ENCODE data around the gene TCF4.

TCF4 gene

DNA sequence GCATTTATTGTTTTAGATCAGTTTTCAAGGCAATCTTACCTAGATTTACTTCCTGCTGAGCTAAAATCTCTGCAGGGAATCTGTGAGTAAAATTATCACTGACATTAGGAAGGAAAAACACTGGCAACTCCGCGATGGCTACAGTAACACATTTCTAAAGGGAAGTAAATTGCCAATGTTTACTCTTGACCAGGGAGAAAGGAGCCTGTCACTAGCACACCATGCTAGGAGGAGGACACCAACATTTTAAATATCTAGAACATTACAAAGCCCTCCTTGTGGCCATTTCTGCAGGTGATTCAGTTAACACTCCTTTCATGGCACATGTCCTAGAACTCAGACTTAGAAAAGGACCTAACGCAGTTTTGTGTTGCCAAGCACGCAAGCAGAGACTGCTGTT, 58.4 kb downstream of the TCF4 start:
- peaks cover 12% of the 10 kb centered on the region for H3K4me1 ChIP-seq (ENCODE audit: control insufficient read depth, low read length)
- no peak overlapping the region for H3K4me3 ChIP-seq (ENCODE audit: low read length)
- H3K9me3 ChIP-seq (ENCODE audit: control insufficient read depth, insufficient read depth, low read length) = no peaks in the 10 kb centered on the region
- H3F3A ChIP-seq (ENCODE audit: control insufficient read depth, insufficient read depth) = no peaks in the 10 kb centered on the region
- peaks cover 92% of the 10 kb centered on the region for H3K79me2 ChIP-seq (ENCODE audit: control insufficient read depth, low read length)
- H3K9me2 ChIP-seq (replicated peaks; ENCODE audit: control insufficient read depth, low read length) = no peaks in the 10 kb centered on the region
- no peaks in the 10 kb centered on the region for H4K20me1 ChIP-seq (ENCODE audit: control insufficient read depth, insufficient read depth, low read depth, low read length)
- H3K36me3 ChIP-seq (ENCODE audit: control insufficient read depth, low read length) = 0 out of 2 replicates have a peak, but pooled peaks cover 2% of the 10 kb centered on the region
- H3K27me3 ChIP-seq (ENCODE audit: control insufficient read depth, low read length) = no peaks in the 10 kb centered on the region
- H3K4me2 ChIP-seq (ENCODE audit: low read length) = no peak overlapping the region
- TF ChIP-seq CTCF (IDR thresholded peaks at IDR 0.05; ENCODE audit: low read depth, low read length, poor library complexity, severe bottlenecking) (no peak), EZH2phosphoT487 (IDR thresholded peaks at IDR 0.05; ENCODE audit: borderline replicate concordance, low read length) (no peak)
- H3K27ac ChIP-seq (ENCODE audit: low read depth, low read length) = no peak overlapping the region

DNA sequence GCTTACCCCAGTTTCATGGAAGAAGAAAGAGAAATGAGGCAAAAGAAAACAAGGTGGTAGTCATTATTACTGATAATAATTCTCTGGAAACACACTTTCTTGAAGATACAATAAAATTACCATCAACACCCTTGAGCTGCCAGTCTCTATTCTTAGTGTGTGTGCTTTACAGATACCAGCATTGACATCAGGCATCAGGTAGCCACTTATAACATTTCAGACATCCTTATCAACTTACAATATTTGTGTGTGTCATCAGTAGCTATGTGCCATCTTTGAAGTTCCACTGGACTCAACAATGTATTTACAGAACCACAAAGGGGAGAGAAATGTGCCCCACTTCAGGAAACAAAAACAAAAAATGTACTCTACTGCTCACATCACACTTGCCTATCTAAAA, 62.1 kb downstream of the TCF4 start:
- Histone ChIP-seq H4K20me1 (ENCODE audit: control insufficient read depth, insufficient read depth, low read depth, low read length) (no peaks in the 10 kb centered on the region), H3K36me3 (ENCODE audit: control insufficient read depth, low read length) (0 out of 2 replicates have a peak, but pooled peaks cover 5% of the 10 kb centered on the region), H3K9me3 (ENCODE audit: control insufficient read depth, insufficient read depth, low read length) (no peaks in the 10 kb centered on the region), H3K4me3 (ENCODE audit: low read length) (no peak overlapping the region), H3K79me2 (ENCODE audit: control insufficient read depth, low read length) (peaks cover 91% of the 10 kb centered on the region), H3K27me3 (ENCODE audit: control insufficient read depth, low read length) (no peaks in the 10 kb centered on the region), H3F3A (ENCODE audit: control insufficient read depth, insufficient read depth) (no peaks in the 10 kb centered on the region), H3K9me2 (replicated peaks; ENCODE audit: control insufficient read depth, low read length) (no peaks in the 10 kb centered on the region), H3K4me1 (ENCODE audit: control insufficient read depth, low read length) (peaks cover 39% of the 10 kb centered on the region), H3K4me2 (ENCODE audit: low read length) (no peak overlapping the region), H3K27ac (ENCODE audit: low read depth, low read length) (no peak overlapping the region)
- no peak for TF ChIP-seq CTCF (IDR thresholded peaks at IDR 0.05; ENCODE audit: low read depth, low read length, poor library complexity, severe bottlenecking)
- TF ChIP-seq EZH2phosphoT487 (IDR thresholded peaks at IDR 0.05; ENCODE audit: borderline replicate concordance, low read length) = no peak

DNA sequence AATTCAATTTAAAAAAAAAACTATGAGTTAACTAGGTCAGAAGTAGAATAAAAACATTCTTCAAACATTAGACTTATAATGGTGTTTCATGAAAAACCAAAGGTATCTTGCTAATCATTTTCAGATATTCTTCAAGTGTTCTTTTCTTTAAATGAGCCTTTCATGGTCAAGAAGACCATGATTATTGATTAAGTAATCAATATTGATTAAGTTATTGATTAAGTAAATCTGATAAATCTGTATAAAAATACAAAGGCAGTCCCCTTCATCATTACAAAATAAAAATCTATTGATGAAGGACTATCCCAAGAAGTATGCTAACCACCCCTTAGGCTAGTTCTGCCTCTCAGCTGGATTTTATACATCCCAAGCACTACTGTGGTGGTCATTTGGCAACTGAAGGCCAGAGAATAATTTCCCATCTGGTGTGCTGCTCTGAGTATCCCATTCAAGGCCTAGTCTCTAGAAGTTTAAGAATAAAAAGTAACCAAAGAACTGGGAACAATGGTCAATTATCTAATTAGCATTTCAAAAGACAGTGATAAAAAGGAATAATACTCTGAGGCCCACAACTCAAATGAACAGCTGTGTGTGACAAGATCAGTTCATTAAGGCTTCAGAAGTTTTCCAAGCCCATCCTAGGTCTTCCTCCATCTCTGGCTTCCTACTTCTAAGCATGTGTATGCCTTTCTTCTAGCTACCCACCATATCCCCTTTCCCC, 63.5 kb downstream of the TCF4 start:
- peaks cover 93% of the 10 kb centered on the region for H3K79me2 ChIP-seq (ENCODE audit: control insufficient read depth, low read length)
- no peak overlapping the region for H3K4me3 ChIP-seq (ENCODE audit: low read length)
- H4K20me1 ChIP-seq (ENCODE audit: control insufficient read depth, insufficient read depth, low read depth, low read length) = no peaks in the 10 kb centered on the region

More for the DNA sequence above, 63.5 kb downstream of the TCF4 start:
- no peaks in the 10 kb centered on the region for H3K9me3 ChIP-seq (ENCODE audit: control insufficient read depth, insufficient read depth, low read length)
- H3K4me1 ChIP-seq (ENCODE audit: control insufficient read depth, low read length) = peaks cover 50% of the 10 kb centered on the region
- 0 out of 2 replicates have a peak, but pooled peaks cover 5% of the 10 kb centered on the region for H3K36me3 ChIP-seq (ENCODE audit: control insufficient read depth, low read length)
- TF ChIP-seq EZH2phosphoT487 (IDR thresholded peaks at IDR 0.05; ENCODE audit: borderline replicate concordance, low read length) (no peak), CTCF (IDR thresholded peaks at IDR 0.05; ENCODE audit: low read depth, low read length, poor library complexity, severe bottlenecking) (no peak)
- no peak overlapping the region for H3K27ac ChIP-seq (ENCODE audit: low read depth, low read length)
- H3K9me2 ChIP-seq (replicated peaks; ENCODE audit: control insufficient read depth, low read length) = no peaks in the 10 kb centered on the region
- H3K27me3 ChIP-seq (ENCODE audit: control insufficient read depth, low read length) = no peaks in the 10 kb centered on the region
- no peak overlapping the region for H3K4me2 ChIP-seq (ENCODE audit: low read length)
- no peaks in the 10 kb centered on the region for H3F3A ChIP-seq (ENCODE audit: control insufficient read depth, insufficient read depth)

Data from DOHH2 (cell line).